GM21423 (cell line): ENCODE data around the gene KRTAP6-3.

Experiments used
- ATAC-seq: cut with Tn5 transposase; IDR thresholded peaks from one replicate; pipeline ENCODE4 v1.9.1; 2021; ENCODE audit warnings: mild to moderate bottlenecking, moderate library complexity; ENCODE audit not compliant: unreplicated experiment

KRTAP6-3 gene

GRCh38 chr21:30623362-30623761 lies 31.1 kb downstream of the KRTAP6-3 start:
- no peak for ATAC-seq

GRCh38 chr21:30625449-30626165 lies 33.4 kb downstream of the KRTAP6-3 start:
- ATAC-seq, result no peak

GRCh38 chr21:30628109-30628508 lies 35.9 kb downstream of the KRTAP6-3 start:
- ATAC-seq, result no peak

GRCh38 chr21:30629200-30629599 lies 37.0 kb downstream of the KRTAP6-3 start:
- ATAC-seq, result no peak

GRCh38 chr21:30634906-30635305 lies 42.7 kb downstream of the KRTAP6-3 start, which contains the start of gene KRTAP20-2:
TSS of gene KRTAP20-2 (plus strand) at chr21:30635206. CDS start at chr21:30635264, 58 bp downstream.
- ATAC-seq, result no peak

GRCh38 chr21:30638686-30639085 lies 46.4 kb downstream of the KRTAP6-3 start:
- no peak for ATAC-seq

GRCh38 chr21:30642564-30642963 lies 50.3 kb downstream of the KRTAP6-3 start, which contains the start of gene KRTAP20-3:
TSS of gene KRTAP20-3 (plus strand) at chr21:30642864.
- ATAC-seq, result no peak
